ENCODE results near the gene EPPIN.

The EPPIN gene

GRCh38 chr20:45545754-45546453 is 1.3 kb downstream of the EPPIN start:
- Histone ChIP-seq H3K9me3 (ENCODE audit: control insufficient read depth, low read length) (no peaks in the 10 kb centered on the region), H3K4me3 (ENCODE audit: insufficient read depth, low read depth, low read length) (no peak overlapping the region), H3K27ac (ENCODE audit: insufficient read depth, low read depth, low read length, poor library complexity, severe bottlenecking) (no peak overlapping the region), H3K36me3 (ENCODE audit: control insufficient read depth, insufficient read depth, low read length) (no peaks in the 10 kb centered on the region), H3K27me3 (ENCODE audit: control insufficient read depth, insufficient read depth, low read length, poor library complexity, severe bottlenecking) (no peaks in the 10 kb centered on the region), H3K4me1 (ENCODE audit: control insufficient read depth, insufficient read depth, low read length) (no peaks in the 10 kb centered on the region)
- 43 to 44% methylated on average over 5 of the region's 5 CpGs for WGBS, 2 experiments

- WGBS, 2 experiments, result 90 to 92% methylated on average over 3 of the region's 3 CpGs
- H3K36me3 ChIP-seq (ENCODE audit: control insufficient read depth, insufficient read depth, low read length), result no peaks in the 10 kb centered on the region
- no peak overlapping the region for H3K27ac ChIP-seq (ENCODE audit: insufficient read depth, low read depth, low read length, poor library complexity, severe bottlenecking)
- no peaks in the 10 kb centered on the region for H3K9me3 ChIP-seq (ENCODE audit: control insufficient read depth, low read length)
- no peaks in the 10 kb centered on the region for H3K4me1 ChIP-seq (ENCODE audit: control insufficient read depth, insufficient read depth, low read length)
- H3K4me3 ChIP-seq (ENCODE audit: insufficient read depth, low read depth, low read length), result no peak overlapping the region
- H3K27me3 ChIP-seq (ENCODE audit: control insufficient read depth, insufficient read depth, low read length, poor library complexity, severe bottlenecking), result no peaks in the 10 kb centered on the region
Observed at GRCh38 chr20:45545351-45545750, 1.9 kb downstream of the EPPIN start.

- H3K27ac ChIP-seq (ENCODE audit: insufficient read depth, low read depth, low read length, poor library complexity, severe bottlenecking), result no peak within 1 kb of the TSS
- H3K4me1 ChIP-seq (ENCODE audit: control insufficient read depth, insufficient read depth, low read length), result no peaks in the 10 kb centered on the region
- H3K4me3 ChIP-seq (ENCODE audit: insufficient read depth, low read depth, low read length), result no peak within 1 kb of the TSS
- 93 to 96% methylated on average over 2 of the region's 2 CpGs for WGBS, 2 experiments
- H3K36me3 ChIP-seq (ENCODE audit: control insufficient read depth, insufficient read depth, low read length), result no peaks in the 10 kb centered on the region
- H3K27me3 ChIP-seq (ENCODE audit: control insufficient read depth, insufficient read depth, low read length, poor library complexity, severe bottlenecking), result no peaks in the 10 kb centered on the region
- no peaks in the 10 kb centered on the region for H3K9me3 ChIP-seq (ENCODE audit: control insufficient read depth, low read length)
Observed at GRCh38 chr20:45539382-45539781, 7.8 kb downstream of the EPPIN start, which contains the start of gene WFDC6. Gene WFDC6, minus strand, starts transcription at chr20:45539482. Its CDS starts 75 bp downstream, at chr20:45539407.

GRCh38 chr20:45538209-45538799 is 8.9 kb downstream of the EPPIN start:
- H3K27ac ChIP-seq (ENCODE audit: insufficient read depth, low read depth, low read length, poor library complexity, severe bottlenecking), result no peak overlapping the region
- H3K4me3 ChIP-seq (ENCODE audit: insufficient read depth, low read depth, low read length), result no peak overlapping the region
- no peaks in the 10 kb centered on the region for H3K36me3 ChIP-seq (ENCODE audit: control insufficient read depth, insufficient read depth, low read length)
- no peaks in the 10 kb centered on the region for H3K9me3 ChIP-seq (ENCODE audit: control insufficient read depth, low read length)
- no peaks in the 10 kb centered on the region for H3K27me3 ChIP-seq (ENCODE audit: control insufficient read depth, insufficient read depth, low read length, poor library complexity, severe bottlenecking)
- no peaks in the 10 kb centered on the region for H3K4me1 ChIP-seq (ENCODE audit: control insufficient read depth, insufficient read depth, low read length)
- 87 to 88% methylated on average over 7 of the region's 7 CpGs for WGBS, 2 experiments

GRCh38 chr20:45527294-45527693 is 19.9 kb downstream of the EPPIN start:
- H3K9me3 ChIP-seq (ENCODE audit: control insufficient read depth, low read length), result no peaks in the 10 kb centered on the region
- H3K27me3 ChIP-seq (ENCODE audit: control insufficient read depth, insufficient read depth, low read length, poor library complexity, severe bottlenecking), result no peaks in the 10 kb centered on the region
- no peaks in the 10 kb centered on the region for H3K36me3 ChIP-seq (ENCODE audit: control insufficient read depth, insufficient read depth, low read length)
- no peak overlapping the region for H3K27ac ChIP-seq (ENCODE audit: insufficient read depth, low read depth, low read length, poor library complexity, severe bottlenecking)
- WGBS, 2 experiments, result 98 to 100% methylated on average over 2 to 3 of the region's 4 CpGs
- no peaks in the 10 kb centered on the region for H3K4me1 ChIP-seq (ENCODE audit: control insufficient read depth, insufficient read depth, low read length)
- no peak overlapping the region for H3K4me3 ChIP-seq (ENCODE audit: insufficient read depth, low read depth, low read length)

- Histone ChIP-seq H3K4me3 (ENCODE audit: insufficient read depth, low read depth, low read length) (no peak overlapping the region), H3K27ac (ENCODE audit: insufficient read depth, low read depth, low read length, poor library complexity, severe bottlenecking) (no peak overlapping the region), H3K4me1 (ENCODE audit: control insufficient read depth, insufficient read depth, low read length) (no peaks in the 10 kb centered on the region), H3K27me3 (ENCODE audit: control insufficient read depth, insufficient read depth, low read length, poor library complexity, severe bottlenecking) (no peaks in the 10 kb centered on the region), H3K9me3 (ENCODE audit: control insufficient read depth, low read length) (no peaks in the 10 kb centered on the region), H3K36me3 (ENCODE audit: control insufficient read depth, insufficient read depth, low read length) (no peaks in the 10 kb centered on the region)
- WGBS, 2 experiments, result 85 to 89% methylated on average over 1 of the region's 1 CpG
Observed at GRCh38 chr20:45523821-45524220, 23.4 kb downstream of the EPPIN start.

- Histone ChIP-seq H3K4me3 (ENCODE audit: insufficient read depth, low read depth, low read length) (no peak overlapping the region), H3K27ac (ENCODE audit: insufficient read depth, low read depth, low read length, poor library complexity, severe bottlenecking) (no peak overlapping the region), H3K27me3 (ENCODE audit: control insufficient read depth, insufficient read depth, low read length, poor library complexity, severe bottlenecking) (no peaks in the 10 kb centered on the region), H3K36me3 (ENCODE audit: control insufficient read depth, insufficient read depth, low read length) (no peaks in the 10 kb centered on the region), H3K9me3 (ENCODE audit: control insufficient read depth, low read length) (no peaks in the 10 kb centered on the region), H3K4me1 (ENCODE audit: control insufficient read depth, insufficient read depth, low read length) (no peaks in the 10 kb centered on the region)
- WGBS, 2 experiments, result 80 to 90% methylated on average over 1 to 2 of the region's 2 CpGs
Observed at GRCh38 chr20:45518282-45518681, 28.9 kb downstream of the EPPIN start.

- WGBS, 2 experiments, result 68 to 69% methylated on average over 5 of the region's 5 CpGs
- H3K4me1 ChIP-seq (ENCODE audit: control insufficient read depth, insufficient read depth, low read length), result no peaks in the 10 kb centered on the region
- H3K36me3 ChIP-seq (ENCODE audit: control insufficient read depth, insufficient read depth, low read length), result no peaks in the 10 kb centered on the region
- H3K9me3 ChIP-seq (ENCODE audit: control insufficient read depth, low read length), result no peaks in the 10 kb centered on the region
- H3K27ac ChIP-seq (ENCODE audit: insufficient read depth, low read depth, low read length, poor library complexity, severe bottlenecking), result no peak within 1 kb of the TSS
- H3K4me3 ChIP-seq (ENCODE audit: insufficient read depth, low read depth, low read length), result no peak within 1 kb of the TSS
- no peaks in the 10 kb centered on the region for H3K27me3 ChIP-seq (ENCODE audit: control insufficient read depth, insufficient read depth, low read length, poor library complexity, severe bottlenecking)
Observed at GRCh38 chr20:45515147-45515913, 31.9 kb downstream of the EPPIN start, which contains the start of gene SPINT3. Gene SPINT3, minus strand, starts transcription at chr20:45515622. Its CDS starts 14 bp downstream, at chr20:45515608.

- no peaks in the 10 kb centered on the region for H3K9me3 ChIP-seq (ENCODE audit: control insufficient read depth, low read length)
- H3K27me3 ChIP-seq (ENCODE audit: control insufficient read depth, insufficient read depth, low read length, poor library complexity, severe bottlenecking), result no peaks in the 10 kb centered on the region
- WGBS, 2 experiments, result 89 to 95% methylated on average over 5 of the region's 5 CpGs
- H3K4me3 ChIP-seq (ENCODE audit: insufficient read depth, low read depth, low read length), result no peak overlapping the region
- H3K36me3 ChIP-seq (ENCODE audit: control insufficient read depth, insufficient read depth, low read length), result no peaks in the 10 kb centered on the region
- H3K4me1 ChIP-seq (ENCODE audit: control insufficient read depth, insufficient read depth, low read length), result no peaks in the 10 kb centered on the region
- no peak overlapping the region for H3K27ac ChIP-seq (ENCODE audit: insufficient read depth, low read depth, low read length, poor library complexity, severe bottlenecking)
Observed at GRCh38 chr20:45510242-45510862, 36.8 kb downstream of the EPPIN start.

GRCh38 chr20:45509091-45509490 is 38.1 kb downstream of the EPPIN start:
- Histone ChIP-seq H3K27ac (ENCODE audit: insufficient read depth, low read depth, low read length, poor library complexity, severe bottlenecking) (no peak overlapping the region), H3K4me1 (ENCODE audit: control insufficient read depth, insufficient read depth, low read length) (no peaks in the 10 kb centered on the region), H3K9me3 (ENCODE audit: control insufficient read depth, low read length) (no peaks in the 10 kb centered on the region), H3K36me3 (ENCODE audit: control insufficient read depth, insufficient read depth, low read length) (no peaks in the 10 kb centered on the region), H3K4me3 (ENCODE audit: insufficient read depth, low read depth, low read length) (no peak overlapping the region), H3K27me3 (ENCODE audit: control insufficient read depth, insufficient read depth, low read length, poor library complexity, severe bottlenecking) (no peaks in the 10 kb centered on the region)
- 93 to 94% methylated on average over 4 of the region's 4 CpGs for WGBS, 2 experiments

Data from ectodermal cell (in vitro differentiated cells).